H9 (cell line): ENCODE data around the gene AP2A1. TPM values are rescaled to one million over a fixed set of nuclear protein-coding genes. Genes with fewer than 3 reads are reported as not detected.

Source experiments
- DNase-seq: peaks from one replicate; pipeline ENCODE4 v3.0.0-alpha.2; 2017
- H2AFZ ChIP-seq: one replicate; pipeline ENCODE4 v1.6.1; 2013; ENCODE audit warnings: mild to moderate bottlenecking, low read length, control low read depth, moderate library complexity
- H2AK5ac ChIP-seq: 2 replicates; pipeline ENCODE4 v1.6.1; 2013; ENCODE audit warnings: low read length, control low read depth, mixed read lengths; ENCODE audit not compliant: insufficient read length
- H2BK120ac ChIP-seq: one replicate; pipeline ENCODE4 v1.6.1; 2013; ENCODE audit warnings: low read depth, mild to moderate bottlenecking, low read length, control low read depth, inconsistent platforms; ENCODE audit not compliant: poor library complexity, severe bottlenecking
- H2BK12ac ChIP-seq: 2 replicates; pipeline ENCODE4 v1.6.1; 2013; ENCODE audit warnings: low read length, control low read depth, mixed read lengths, low read depth; ENCODE audit not compliant: insufficient read length
- H2BK15ac ChIP-seq: 2 replicates; pipeline ENCODE4 v1.6.1; 2013; ENCODE audit warnings: low read depth, low read length, control low read depth
- H2BK20ac ChIP-seq: one replicate; pipeline ENCODE4 v1.6.1; 2013; ENCODE audit warnings: low read depth, mild to moderate bottlenecking, low read length, control low read depth, inconsistent platforms; ENCODE audit not compliant: poor library complexity, severe bottlenecking
- H2BK5ac ChIP-seq: 2 replicates; pipeline ENCODE4 v1.6.1; 2013; ENCODE audit warnings: low read length, control low read depth, mixed read lengths; ENCODE audit not compliant: insufficient read length
- H3K14ac ChIP-seq: 2 replicates; pipeline ENCODE4 v1.6.1; 2013; ENCODE audit warnings: low read length, control low read depth; ENCODE audit not compliant: insufficient read depth
- H3K18ac ChIP-seq: 2 replicates; pipeline ENCODE4 v1.6.1; 2013; ENCODE audit warnings: low read depth, mild to moderate bottlenecking, mixed read lengths, low read length, control low read depth; ENCODE audit not compliant: insufficient read length
- H3K23ac ChIP-seq: 2 replicates; pipeline ENCODE4 v1.6.1; 2013; ENCODE audit warnings: low read length, control low read depth, mixed read lengths, low read depth; ENCODE audit not compliant: insufficient read length
- H3K23me2 ChIP-seq: 2 replicates; pipeline ENCODE4 v1.6.1; 2013; ENCODE audit warnings: low read depth, mild to moderate bottlenecking, mixed read lengths, low read length, control low read depth; ENCODE audit not compliant: insufficient read length, poor library complexity, severe bottlenecking
- H3K27ac ChIP-seq: 2 replicates; pipeline ENCODE4 v1.5.1; 2013; ENCODE audit warnings: low read length, control low read depth, mixed read lengths, low read depth; ENCODE audit not compliant: insufficient read length
- H3K27me3 ChIP-seq: 2 replicates; pipeline ENCODE4 v1.6.1; 2013; ENCODE audit warnings: low read length, control low read depth, inconsistent platforms; ENCODE audit not compliant: insufficient read depth
- H3K4ac ChIP-seq: 2 replicates; pipeline ENCODE4 v1.6.1; 2013; ENCODE audit warnings: low read depth, mild to moderate bottlenecking, control low read depth, inconsistent platforms, low read length, moderate library complexity
- H3K4me1 ChIP-seq: 2 replicates; pipeline ENCODE4 v1.6.1; 2013; ENCODE audit warnings: low read length, control low read depth, inconsistent platforms; ENCODE audit not compliant: insufficient read depth
- H3K4me2 ChIP-seq: 2 replicates; pipeline ENCODE4 v1.6.1; 2013; ENCODE audit warnings: low read length, control low read depth, mixed read lengths; ENCODE audit not compliant: insufficient read length, insufficient read depth
- H3K56ac ChIP-seq: 2 replicates; pipeline ENCODE4 v1.6.1; 2013; ENCODE audit warnings: low read depth, mild to moderate bottlenecking, mixed read lengths, low read length, control low read depth; ENCODE audit not compliant: insufficient read length
- H3K79me1 ChIP-seq: 2 replicates; pipeline ENCODE4 v1.6.1; 2013; ENCODE audit warnings: low read depth, mild to moderate bottlenecking, moderate library complexity, low read length, control low read depth, inconsistent platforms; ENCODE audit not compliant: insufficient read depth, poor library complexity, severe bottlenecking
- H3K79me2 ChIP-seq: 2 replicates; pipeline ENCODE4 v1.6.1; 2013; ENCODE audit warnings: low read length, control low read depth, inconsistent platforms; ENCODE audit not compliant: insufficient read depth
- H3K9ac ChIP-seq: 2 replicates; pipeline ENCODE4 v1.6.1; 2013; ENCODE audit warnings: low read length, control low read depth, mixed read lengths; ENCODE audit not compliant: insufficient read length; ENCODE audit errors: extremely low read depth
- H3K9me3 ChIP-seq: one replicate; pipeline ENCODE4 v1.6.1; 2013; ENCODE audit warnings: low read depth, low read length, inconsistent platforms; ENCODE audit not compliant: control insufficient read depth
- H3T11ph ChIP-seq: one replicate; pipeline ENCODE4 v1.6.1; 2013; ENCODE audit warnings: mild to moderate bottlenecking, low read length, control low read depth, inconsistent platforms
- H4K20me1 ChIP-seq: one replicate; pipeline ENCODE4 v1.6.1; 2013; ENCODE audit not compliant: control insufficient read depth, insufficient read length, insufficient read depth
- H4K5ac ChIP-seq: 2 replicates; pipeline ENCODE4 v1.6.1; 2013; ENCODE audit warnings: low read depth, mild to moderate bottlenecking, mixed read lengths, low read length, control low read depth; ENCODE audit not compliant: insufficient read length
- H4K8ac ChIP-seq: replicated peaks from 2 replicates; pipeline ENCODE4 v1.6.1; 2013; ENCODE audit warnings: low read length, control low read depth, mixed read lengths, low read depth; ENCODE audit not compliant: insufficient read length
- H4K91ac ChIP-seq: 2 replicates; pipeline ENCODE4 v1.6.1; 2013; ENCODE audit warnings: low read depth, mild to moderate bottlenecking, moderate library complexity, mixed read lengths, low read length, control low read depth; ENCODE audit not compliant: insufficient read length
- H3K27ac Mint-ChIP-seq, 3 experiments: 2 replicates in 2 of 3; 3 replicates in 1 of 3; pipeline ENCODE4 v1.8.0; 2020 to 2021; ENCODE audit warnings: mixed read lengths in 3 of 3, mild to moderate bottlenecking in 1 of 3, moderate library complexity in 1 of 3
- H3K27me3 Mint-ChIP-seq: 2 replicates; pipeline ENCODE4 v1.8.0; 2021; ENCODE audit warnings: low read depth, mild to moderate bottlenecking, moderate library complexity, mixed read lengths
- H3K36me3 Mint-ChIP-seq, 3 experiments: 2 replicates in 2 of 3; 3 replicates in 1 of 3; pipeline ENCODE4 v1.8.0; 2020 to 2021; ENCODE audit warnings: low read depth in 3 of 3, mixed read lengths in 3 of 3; ENCODE audit not compliant: insufficient read depth in 1 of 3
- H3K4me1 Mint-ChIP-seq, 2 experiments: 2 replicates each; pipeline ENCODE4 v1.8.0; 2020; ENCODE audit warnings: mixed read lengths in 2 of 2
- H3K4me3 Mint-ChIP-seq, 2 experiments: 2 replicates in 1 of 2; 3 replicates in 1 of 2; pipeline ENCODE4 v1.8.0; 2020 to 2021; ENCODE audit warnings: mild to moderate bottlenecking in 2 of 2, mixed read lengths in 2 of 2, moderate library complexity in 1 of 2
- H3K9me3 Mint-ChIP-seq, 2 experiments: 2 replicates in 1 of 2; 3 replicates in 1 of 2; pipeline ENCODE4 v1.8.0; 2020; ENCODE audit warnings: mild to moderate bottlenecking in 2 of 2, mixed read lengths in 2 of 2, moderate library complexity in 1 of 2
- WGBS: extraction: QIAGEN DNeasy Blood & Tissue Kit; methylation state at CpG from one replicate; pipeline ENCODE4 v1.1.7; 2013; ENCODE audit warnings: missing lambda C conversion rate, low lambda C conversion rate, mixed read lengths; ENCODE audit not compliant: insufficient read length; ENCODE audit errors: extremely low coverage; 5-methylcytosine and 5-hydroxymethylcytosine counted together
- total RNA-seq: library from RNA; stranded (reverse); gene quantifications from 2 replicates; pipeline ENCODE4 v1.2.1, GENCODE V29; 2021
- TF ChIP-seq, protein P1 (sequence below): fragments of 200-600 bp; sonication (generic); conservative IDR thresholded peaks from 3 replicates; pipeline ENCODE4 v1.8.0; 2021; ENCODE audit warnings: antibody characterized with exemption, mild to moderate bottlenecking

AP2A1 gene
- total RNA-seq, 1 experiment from 2014 or later: 108 TPM

DNA sequence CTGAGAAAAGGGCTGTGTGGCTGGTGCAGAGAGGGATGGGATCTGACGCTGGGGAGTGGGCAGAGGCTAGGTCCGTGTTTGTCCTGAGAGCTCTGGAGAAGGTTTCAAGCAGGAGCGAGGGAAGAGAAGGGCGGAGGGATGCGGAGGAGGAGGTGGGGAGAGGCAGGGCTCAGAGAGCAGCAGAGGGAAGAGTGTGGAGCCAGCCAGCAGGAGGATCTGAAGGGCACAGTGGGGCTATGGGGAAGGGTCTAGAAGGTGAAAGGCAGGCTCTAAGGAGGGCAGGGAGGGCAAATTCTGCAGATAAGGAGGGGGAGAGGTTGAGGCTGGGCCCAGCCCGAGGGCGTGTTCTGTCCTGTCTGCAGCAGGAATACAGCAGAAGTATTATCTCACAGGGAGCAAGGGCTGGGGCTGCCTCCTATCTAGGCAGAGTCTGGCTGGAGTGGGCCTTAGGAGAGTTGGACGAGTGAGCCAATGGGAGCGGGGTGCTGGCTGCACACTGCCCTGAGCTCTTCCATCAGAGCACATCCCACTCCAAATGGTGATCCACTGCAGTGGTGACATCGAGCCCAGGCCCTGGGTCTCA lies 6.1 kb downstream of the AP2A1 start:
- Histone ChIP-seq H4K20me1 (no peaks in the 10 kb centered on the region), H3K23me2 (no peaks in the 10 kb centered on the region), H3K4me1 (no peaks in the 10 kb centered on the region), H3K79me2 (peaks cover 6% of the 10 kb centered on the region; the same call in 1 of the 2 replicates), H2BK12ac (no peak overlapping the region), H3K79me1 (peaks cover 12% of the 10 kb centered on the region), H3K56ac (no peak overlapping the region), H3K27me3 (no peaks in the 10 kb centered on the region), H4K91ac (no peak overlapping the region), H4K5ac (no peak overlapping the region), H4K8ac (no peak overlapping the region), H2BK20ac (no peak overlapping the region), H3K23ac (no peak overlapping the region), H3K9me3 (no peaks in the 10 kb centered on the region), H3K27ac (no peak overlapping the region), H2BK5ac (no peak overlapping the region), H3K14ac (no peak overlapping the region), H2BK120ac (no peak overlapping the region), H3T11ph (no peak overlapping the region), H3K18ac (no peak overlapping the region), H3K4me2 (no peak overlapping the region), H3K4ac (no peak overlapping the region), H2AFZ (no peak overlapping the region), H3K9ac (no peak overlapping the region), H2AK5ac (no peak overlapping the region), H2BK15ac (no peak overlapping the region)
- Mint-ChIP-seq H3K4me1 (peaks cover 9 to 11% of the 10 kb centered on the region in 2 experiments), H3K27me3 (no peaks in the 10 kb centered on the region), H3K9me3 (no peaks in the 10 kb centered on the region), H3K36me3 (peaks cover 2 to 15% (median 13%) of the 10 kb centered on the region in 3 experiments), H3K27ac (peak overlapping the region; percentile 73 to 92 (median 92); a peak in 6 of 7 replicates), H3K4me3 (no peak overlapping the region)
- DNase-seq: no peak
- WGBS: no CpG with 5 or more reads among the region's 10 CpGs
- TF ChIP-seq, protein P1, sequence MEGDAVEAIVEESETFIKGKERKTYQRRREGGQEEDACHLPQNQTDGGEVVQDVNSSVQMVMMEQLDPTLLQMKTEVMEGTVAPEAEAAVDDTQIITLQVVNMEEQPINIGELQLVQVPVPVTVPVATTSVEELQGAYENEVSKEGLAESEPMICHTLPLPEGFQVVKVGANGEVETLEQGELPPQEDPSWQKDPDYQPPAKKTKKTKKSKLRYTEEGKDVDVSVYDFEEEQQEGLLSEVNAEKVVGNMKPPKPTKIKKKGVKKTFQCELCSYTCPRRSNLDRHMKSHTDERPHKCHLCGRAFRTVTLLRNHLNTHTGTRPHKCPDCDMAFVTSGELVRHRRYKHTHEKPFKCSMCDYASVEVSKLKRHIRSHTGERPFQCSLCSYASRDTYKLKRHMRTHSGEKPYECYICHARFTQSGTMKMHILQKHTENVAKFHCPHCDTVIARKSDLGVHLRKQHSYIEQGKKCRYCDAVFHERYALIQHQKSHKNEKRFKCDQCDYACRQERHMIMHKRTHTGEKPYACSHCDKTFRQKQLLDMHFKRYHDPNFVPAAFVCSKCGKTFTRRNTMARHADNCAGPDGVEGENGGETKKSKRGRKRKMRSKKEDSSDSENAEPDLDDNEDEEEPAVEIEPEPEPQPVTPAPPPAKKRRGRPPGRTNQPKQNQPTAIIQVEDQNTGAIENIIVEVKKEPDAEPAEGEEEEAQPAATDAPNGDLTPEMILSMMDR: no peak
